CD14-positive monocyte (primary cell): ENCODE results near the gene KIAA1328. TPM values are rescaled to one million over a fixed set of nuclear protein-coding genes. Genes with fewer than 3 reads are reported as not detected.

Experiments used
- DNase-seq, 3 donors: peaks; one replicate each; pipeline ENCODE4 v3.0.0-alpha.2; 2011 to 2022
- H2AFZ ChIP-seq: 2 replicates; pipeline ENCODE4 v1.6.0; 2012; ENCODE audit warnings: mild to moderate bottlenecking, low read depth, low read length, inconsistent platforms; ENCODE audit not compliant: insufficient read depth, poor library complexity, severe bottlenecking
- H3K27ac ChIP-seq, 2 donors: 1 replicate in 1 of 2; 2 replicates in 1 of 2; pipeline ENCODE4 v1.5.1; 2012 to 2013; ENCODE audit warnings: low read length in 2 of 2, control low read depth in 1 of 2, inconsistent platforms in 1 of 2, low read depth in 1 of 2, mild to moderate bottlenecking in 1 of 2
- H3K27me3 ChIP-seq, 2 donors: one replicate each; pipeline versions ENCODE4 v1.6.0 to v1.6.1; 2011 to 2013; ENCODE audit warnings: low read length in 2 of 2; ENCODE audit not compliant: control insufficient read depth in 2 of 2, insufficient read depth in 2 of 2
- H3K36me3 ChIP-seq, 2 donors: replicated peaks in 1 of 2; 1 replicate in 1 of 2; 2 replicates in 1 of 2; pipeline versions ENCODE4 v1.5.1 to v1.6.1; 2012 to 2013; ENCODE audit warnings: low read length in 2 of 2, control low read depth in 1 of 2, inconsistent platforms in 1 of 2, mild to moderate bottlenecking in 1 of 2; ENCODE audit not compliant: insufficient read depth in 2 of 2, control insufficient read depth in 1 of 2
- H3K4me1 ChIP-seq, 2 donors: 1 replicate in 1 of 2; 2 replicates in 1 of 2; pipeline versions ENCODE4 v1.5.1 to v1.6.1; 2012 to 2013; ENCODE audit warnings: low read length in 2 of 2, control low read depth in 1 of 2, inconsistent platforms in 1 of 2, mild to moderate bottlenecking in 1 of 2, moderate library complexity in 1 of 2; ENCODE audit not compliant: insufficient read depth in 2 of 2, control insufficient read depth in 1 of 2
- H3K4me2 ChIP-seq: replicated peaks from 2 replicates; pipeline ENCODE3; 2012; ENCODE audit warnings: low read length, moderate library complexity, mild to moderate bottlenecking; ENCODE audit not compliant: poor library complexity, severe bottlenecking; ENCODE audit errors: extremely low read depth
- H3K4me3 ChIP-seq, 3 experiments: fragments of 200-600 bp in 1 of 3; sonication (generic) in 1 of 3; replicated peaks in 1 of 3; 1 replicate in 2 of 3; 2 replicates in 1 of 3; pipeline ENCODE4 v1.5.1; 2011 to 2013; ENCODE audit warnings: low read length in 3 of 3, mild to moderate bottlenecking in 3 of 3, control low read depth in 2 of 3, low read depth in 2 of 3, inconsistent platforms in 1 of 3, moderate library complexity in 1 of 3
- H3K79me2 ChIP-seq: 2 replicates; pipeline ENCODE4 v1.6.0; 2012; ENCODE audit warnings: mild to moderate bottlenecking, control low read depth, inconsistent platforms, low read length, moderate library complexity; ENCODE audit not compliant: insufficient read depth
- H3K9ac ChIP-seq: 2 replicates; pipeline ENCODE4 v1.6.0; 2017; ENCODE audit warnings: low read length, mild to moderate bottlenecking; ENCODE audit not compliant: insufficient read depth, poor library complexity, severe bottlenecking
- H3K9me3 ChIP-seq, 2 donors: replicated peaks in 1 of 2; 1 replicate in 1 of 2; 2 replicates in 1 of 2; pipeline versions ENCODE4 v1.5.1 to v1.6.1; 2012 to 2013; ENCODE audit warnings: low read length in 2 of 2, control low read depth in 1 of 2; ENCODE audit not compliant: control insufficient read depth in 1 of 2, insufficient read depth in 1 of 2
- H4K20me1 ChIP-seq: 2 replicates; pipeline ENCODE4 v1.6.0; 2012; ENCODE audit warnings: mild to moderate bottlenecking, low read length, control low read depth, moderate library complexity; ENCODE audit not compliant: insufficient read depth
- H3K27ac Mint-ChIP-seq, 7 donors: one replicate each; pipeline ENCODE4 v1.8.0; 2020; ENCODE audit warnings: mild to moderate bottlenecking in 7 of 7, mixed read lengths in 7 of 7, moderate library complexity in 6 of 7, inconsistent platforms in 2 of 7
- H3K27me3 Mint-ChIP-seq, 3 donors: one replicate each; pipeline ENCODE4 v1.8.0; 2021 to 2022; ENCODE audit warnings: low read depth in 3 of 3, mild to moderate bottlenecking in 3 of 3, mixed read lengths in 3 of 3, moderate library complexity in 3 of 3, inconsistent platforms in 1 of 3
- H3K36me3 Mint-ChIP-seq, 2 donors: one replicate each; pipeline ENCODE4 v1.8.0; 2020; ENCODE audit warnings: mixed read lengths in 2 of 2, inconsistent platforms in 1 of 2, mild to moderate bottlenecking in 1 of 2
- H3K4me1 Mint-ChIP-seq: one replicate; pipeline ENCODE4 v1.8.0; 2020; ENCODE audit warnings: mild to moderate bottlenecking, mixed read lengths
- H3K4me3 Mint-ChIP-seq, 2 donors: one replicate each; pipeline ENCODE4 v1.8.0; 2020; ENCODE audit warnings: mild to moderate bottlenecking in 2 of 2, mixed read lengths in 2 of 2, moderate library complexity in 1 of 2
- H3K9me3 Mint-ChIP-seq, 7 donors: one replicate each; pipeline ENCODE4 v1.8.0; 2020 to 2022; ENCODE audit warnings: mixed read lengths in 7 of 7, mild to moderate bottlenecking in 6 of 7, moderate library complexity in 6 of 7, inconsistent platforms in 2 of 7
- WGBS: methylation state at CpG from one replicate; pipeline ENCODE4 v1.1.5; 2013; ENCODE audit warnings: missing lambda C conversion rate; ENCODE audit not compliant: insufficient coverage; 5-methylcytosine and 5-hydroxymethylcytosine counted together
- intact Hi-C, 2 donors: fragments of 100-400 bp; cut with micrococcal nuclease; formaldehyde crosslinking; loops; one replicate each; pipeline versions ENCODE4 v1.15.0 to v1.15.1; 2023
- polyA plus RNA-seq, 3 donors: library from polyadenylated mRNA; depleted of rRNA in 1 of 3; unstranded in 2 of 3; stranded (reverse) in 1 of 3; fragments of 300-500 nt in 2 of 3; fragments of >200 nt in 1 of 3; fragmentation: Illumina TruSeq in 2 of 3; gene quantifications; 1 replicate in 2 of 3; 2 replicates in 1 of 3; pipeline ENCODE4 v1.2.3, GENCODE V29; 2012 to 2021
- TF ChIP-seq, protein P1 (sequence below): fragments of 200-600 bp; IDR thresholded peaks from one replicate; pipeline ENCODE4 v1.8.0; 2022; ENCODE audit warnings: antibody characterized with exemption, mild to moderate bottlenecking

The KIAA1328 gene
- polyA plus RNA-seq, 3 donors = 3.7 to 3.9 (median 3.8) TPM

DNA sequence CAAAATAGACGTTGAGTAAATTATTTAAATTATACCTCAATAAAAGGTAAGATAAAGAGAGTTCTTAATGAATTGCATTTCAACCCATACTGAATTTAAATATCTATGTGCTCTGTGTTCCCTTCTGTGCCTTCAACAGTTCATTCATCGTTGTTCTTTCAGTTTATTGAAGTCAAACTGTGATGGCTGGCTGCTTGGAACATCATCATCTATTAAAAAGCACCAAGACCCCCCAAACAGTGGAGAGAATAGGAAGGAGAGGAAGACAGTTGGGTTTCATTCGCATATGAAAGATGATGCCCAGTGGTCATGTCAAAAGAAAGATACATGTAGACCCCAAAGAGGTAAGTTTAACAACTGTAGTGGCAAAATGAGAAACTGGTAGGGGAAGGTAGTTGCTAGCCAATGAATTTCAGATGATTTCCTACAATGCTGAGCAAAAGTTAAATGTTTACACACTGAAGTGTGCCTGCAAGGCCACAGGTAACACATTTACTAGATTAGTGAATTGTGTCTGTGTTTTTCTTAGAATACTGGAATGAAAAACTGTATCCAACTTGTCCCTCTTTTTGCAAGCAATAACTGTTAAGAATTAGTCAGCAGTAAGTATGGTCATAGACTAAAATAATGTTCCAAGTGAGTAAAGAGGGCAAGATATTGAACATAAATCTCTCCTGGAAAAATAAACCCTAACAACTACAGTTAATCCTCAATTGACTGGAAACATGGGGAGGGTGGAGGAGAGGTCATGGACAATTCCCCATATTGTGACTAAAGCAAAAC lies 331.3 kb downstream of the KIAA1328 start:
- TF ChIP-seq, protein P1, sequence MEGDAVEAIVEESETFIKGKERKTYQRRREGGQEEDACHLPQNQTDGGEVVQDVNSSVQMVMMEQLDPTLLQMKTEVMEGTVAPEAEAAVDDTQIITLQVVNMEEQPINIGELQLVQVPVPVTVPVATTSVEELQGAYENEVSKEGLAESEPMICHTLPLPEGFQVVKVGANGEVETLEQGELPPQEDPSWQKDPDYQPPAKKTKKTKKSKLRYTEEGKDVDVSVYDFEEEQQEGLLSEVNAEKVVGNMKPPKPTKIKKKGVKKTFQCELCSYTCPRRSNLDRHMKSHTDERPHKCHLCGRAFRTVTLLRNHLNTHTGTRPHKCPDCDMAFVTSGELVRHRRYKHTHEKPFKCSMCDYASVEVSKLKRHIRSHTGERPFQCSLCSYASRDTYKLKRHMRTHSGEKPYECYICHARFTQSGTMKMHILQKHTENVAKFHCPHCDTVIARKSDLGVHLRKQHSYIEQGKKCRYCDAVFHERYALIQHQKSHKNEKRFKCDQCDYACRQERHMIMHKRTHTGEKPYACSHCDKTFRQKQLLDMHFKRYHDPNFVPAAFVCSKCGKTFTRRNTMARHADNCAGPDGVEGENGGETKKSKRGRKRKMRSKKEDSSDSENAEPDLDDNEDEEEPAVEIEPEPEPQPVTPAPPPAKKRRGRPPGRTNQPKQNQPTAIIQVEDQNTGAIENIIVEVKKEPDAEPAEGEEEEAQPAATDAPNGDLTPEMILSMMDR = no peak
- no peaks in the 10 kb centered on the region for H3K79me2 ChIP-seq
- Mint-ChIP-seq H3K9me3 (peaks cover 0 to 3% (median 2%) of the 10 kb centered on the region in 7 donors), H3K4me3 (no peak overlapping the region), H3K27me3 (no peaks in the 10 kb centered on the region), H3K27ac (no peak overlapping the region), H3K36me3 (peaks cover 0 to 2% of the 10 kb centered on the region in 2 donors), H3K4me1 (no peaks in the 10 kb centered on the region)
- no peaks in the 10 kb centered on the region for H3K27me3 ChIP-seq
- no peaks in the 10 kb centered on the region for H3K36me3 ChIP-seq
- no peak overlapping the region for H3K4me3 ChIP-seq
- no peak overlapping the region for H3K9ac ChIP-seq
- H3K4me1 ChIP-seq = no peaks in the 10 kb centered on the region
- no peaks in the 10 kb centered on the region for H3K9me3 ChIP-seq
- no peaks in the 10 kb centered on the region for H4K20me1 ChIP-seq
- H3K4me2 ChIP-seq = no peak overlapping the region
- 100% methylated on average over 1 of the region's 3 CpGs for WGBS
- DNase-seq = no peak
- H3K27ac ChIP-seq = no peak overlapping the region
- H2AFZ ChIP-seq = no peak overlapping the region
- intact Hi-C loops = no loop called here

DNA sequence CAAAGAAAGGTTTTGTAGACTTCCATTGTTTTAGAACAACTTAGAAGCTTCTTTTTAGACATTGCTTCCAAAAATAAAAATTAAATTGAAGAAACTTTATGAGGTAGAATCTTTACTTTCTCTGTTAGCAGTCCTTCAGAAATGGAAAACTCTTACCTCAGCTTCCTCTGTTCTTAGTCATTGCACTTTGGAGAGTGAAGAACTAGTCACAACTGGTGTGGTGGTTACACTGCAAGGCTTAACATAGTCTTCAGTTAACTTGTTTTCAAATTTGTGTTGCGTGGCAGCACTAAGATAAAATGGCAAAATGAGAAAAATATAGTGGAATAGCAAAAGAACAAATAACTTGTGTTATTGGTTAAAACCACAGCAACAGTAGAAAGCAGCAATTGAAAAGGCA lies 332.6 kb downstream of the KIAA1328 start:
- TF ChIP-seq, protein P1 = no peak
- H3K27me3 ChIP-seq = no peaks in the 10 kb centered on the region
- no peaks in the 10 kb centered on the region for H3K27me3 Mint-ChIP-seq
- no peak overlapping the region for H3K4me3 ChIP-seq
- no peaks in the 10 kb centered on the region for H3K9me3 ChIP-seq
- H3K9ac ChIP-seq = no peak overlapping the region
- H3K4me3 Mint-ChIP-seq = no peak overlapping the region
- no peak for DNase-seq
- H3K27ac Mint-ChIP-seq = no peak overlapping the region
- no peak overlapping the region for H3K4me2 ChIP-seq
- no peaks in the 10 kb centered on the region for H3K4me1 ChIP-seq
- H3K36me3 ChIP-seq = no peaks in the 10 kb centered on the region
- H3K9me3 Mint-ChIP-seq = peaks cover 2 to 5% (median 2%) of the 10 kb centered on the region in 7 donors
- no peak overlapping the region for H2AFZ ChIP-seq
- WGBS = no CpG with 5 or more reads among the region's 1 CpG
- H3K4me1 Mint-ChIP-seq = no peaks in the 10 kb centered on the region
- no peak overlapping the region for H3K27ac ChIP-seq
- H4K20me1 ChIP-seq = no peaks in the 10 kb centered on the region
- H3K36me3 Mint-ChIP-seq = peaks cover 0 to 6% of the 10 kb centered on the region in 2 donors
- H3K79me2 ChIP-seq = no peaks in the 10 kb centered on the region
- intact Hi-C loops = no loop called here
